ENCODE measurements around the gene AGAP1.

DNA sequence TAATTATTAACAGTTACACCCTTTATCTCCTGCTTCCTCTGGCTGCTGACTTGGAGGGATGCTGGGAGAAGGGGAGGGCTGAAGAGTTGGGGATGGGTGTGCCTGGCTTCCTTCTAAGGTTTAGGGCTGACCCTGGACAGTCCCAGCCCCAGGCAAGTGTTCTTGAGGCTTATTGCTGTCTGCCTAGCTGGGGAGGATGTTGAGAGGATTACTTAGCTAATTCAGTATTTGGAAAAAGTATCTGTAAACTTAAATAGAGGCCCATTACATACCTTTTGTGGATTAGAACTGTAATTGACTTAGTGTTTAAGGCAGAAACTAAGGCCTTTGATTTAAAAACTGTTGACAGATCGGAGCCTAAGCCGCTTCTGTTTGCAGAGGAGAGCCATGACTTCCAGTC is 67.6 kb downstream of the AGAP1 start:
- TF ChIP-seq, protein P1, sequence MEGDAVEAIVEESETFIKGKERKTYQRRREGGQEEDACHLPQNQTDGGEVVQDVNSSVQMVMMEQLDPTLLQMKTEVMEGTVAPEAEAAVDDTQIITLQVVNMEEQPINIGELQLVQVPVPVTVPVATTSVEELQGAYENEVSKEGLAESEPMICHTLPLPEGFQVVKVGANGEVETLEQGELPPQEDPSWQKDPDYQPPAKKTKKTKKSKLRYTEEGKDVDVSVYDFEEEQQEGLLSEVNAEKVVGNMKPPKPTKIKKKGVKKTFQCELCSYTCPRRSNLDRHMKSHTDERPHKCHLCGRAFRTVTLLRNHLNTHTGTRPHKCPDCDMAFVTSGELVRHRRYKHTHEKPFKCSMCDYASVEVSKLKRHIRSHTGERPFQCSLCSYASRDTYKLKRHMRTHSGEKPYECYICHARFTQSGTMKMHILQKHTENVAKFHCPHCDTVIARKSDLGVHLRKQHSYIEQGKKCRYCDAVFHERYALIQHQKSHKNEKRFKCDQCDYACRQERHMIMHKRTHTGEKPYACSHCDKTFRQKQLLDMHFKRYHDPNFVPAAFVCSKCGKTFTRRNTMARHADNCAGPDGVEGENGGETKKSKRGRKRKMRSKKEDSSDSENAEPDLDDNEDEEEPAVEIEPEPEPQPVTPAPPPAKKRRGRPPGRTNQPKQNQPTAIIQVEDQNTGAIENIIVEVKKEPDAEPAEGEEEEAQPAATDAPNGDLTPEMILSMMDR (IDR thresholded peaks at IDR 0.05): no peak
- no peak for TF ChIP-seq EZH2 (IDR thresholded peaks at IDR 0.05)

All from neural progenitor cell (in vitro differentiated cells).